ENCODE data around the gene DOCK2.

GRCh38 chr5:170021506-170021905, 384.4 kb downstream of the DOCK2 start:
- no peak for TF ChIP-seq CTCF (IDR thresholded peaks at IDR 0.05)
- no peak for TF ChIP-seq POLR2A (IDR thresholded peaks at IDR 0.05)

All from adrenal gland (tissue), 5 donors.